ENCODE measurements around the gene SSBP3.
"Not testable (repeated sequence)": the region's sequence is repeated elsewhere in the genome, so short reads cannot be mapped to it uniquely, and the experiment has no call there.

SSBP3 gene

GRCh38 chr1:54237586-54237985 lies 168.6 kb downstream of the SSBP3 start:
- ATAC-seq = no peak
- TF ChIP-seq TCF4 (CRISPR knock-in tag; IDR thresholded peaks at IDR 0.05; ENCODE audit: borderline replicate concordance) = no peak
- no peak for TF ChIP-seq ZNF8 (CRISPR knock-in tag; IDR thresholded peaks at IDR 0.05)
- TF ChIP-seq CSDC2 (CRISPR knock-in tag; IDR thresholded peaks at IDR 0.05) = no peak
- TF ChIP-seq GLIS3 (CRISPR knock-in tag; IDR thresholded peaks at IDR 0.05) = no peak
- no peak for TF ChIP-seq POU6F1 (CRISPR knock-in tag; IDR thresholded peaks at IDR 0.05; ENCODE audit: borderline replicate concordance, low read depth)
- no peak for TF ChIP-seq TOX (CRISPR knock-in tag; IDR thresholded peaks at IDR 0.05; ENCODE audit: borderline replicate concordance)
- no peak for TF ChIP-seq BACH2 (CRISPR knock-in tag; IDR thresholded peaks at IDR 0.05; ENCODE audit: borderline replicate concordance)
- TF ChIP-seq ZNF565 (CRISPR knock-in tag; conservative IDR thresholded peaks at IDR 0.05; ENCODE audit: low read depth) = no peak
- no peak for TF ChIP-seq ISL1 (CRISPR knock-in tag; IDR thresholded peaks at IDR 0.05)
- TF ChIP-seq ZFP30 (CRISPR knock-in tag; IDR thresholded peaks at IDR 0.05) = no peak
- TF ChIP-seq, protein P1, sequence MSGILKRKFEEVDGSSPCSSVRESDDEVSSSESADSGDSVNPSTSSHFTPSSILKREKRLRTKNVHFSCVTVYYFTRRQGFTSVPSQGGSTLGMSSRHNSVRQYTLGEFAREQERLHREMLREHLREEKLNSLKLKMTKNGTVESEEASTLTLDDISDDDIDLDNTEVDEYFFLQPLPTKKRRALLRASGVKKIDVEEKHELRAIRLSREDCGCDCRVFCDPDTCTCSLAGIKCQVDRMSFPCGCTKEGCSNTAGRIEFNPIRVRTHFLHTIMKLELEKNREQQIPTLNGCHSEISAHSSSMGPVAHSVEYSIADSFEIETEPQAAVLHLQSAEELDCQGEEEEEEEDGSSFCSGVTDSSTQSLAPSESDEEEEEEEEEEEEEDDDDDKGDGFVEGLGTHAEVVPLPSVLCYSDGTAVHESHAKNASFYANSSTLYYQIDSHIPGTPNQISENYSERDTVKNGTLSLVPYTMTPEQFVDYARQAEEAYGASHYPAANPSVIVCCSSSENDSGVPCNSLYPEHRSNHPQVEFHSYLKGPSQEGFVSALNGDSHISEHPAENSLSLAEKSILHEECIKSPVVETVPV (CRISPR knock-in tag; IDR thresholded peaks at IDR 0.05) = no peak
- TF ChIP-seq ZFP3 (CRISPR knock-in tag; IDR thresholded peaks at IDR 0.05) = no peak
- no peak for TF ChIP-seq SNAI2 (CRISPR knock-in tag; IDR thresholded peaks at IDR 0.05)
- no peak for TF ChIP-seq TSHZ2 (CRISPR knock-in tag; IDR thresholded peaks at IDR 0.05)
- TF ChIP-seq ZC3H10 (CRISPR knock-in tag; IDR thresholded peaks at IDR 0.05) = no peak
- TF ChIP-seq, protein P2, sequence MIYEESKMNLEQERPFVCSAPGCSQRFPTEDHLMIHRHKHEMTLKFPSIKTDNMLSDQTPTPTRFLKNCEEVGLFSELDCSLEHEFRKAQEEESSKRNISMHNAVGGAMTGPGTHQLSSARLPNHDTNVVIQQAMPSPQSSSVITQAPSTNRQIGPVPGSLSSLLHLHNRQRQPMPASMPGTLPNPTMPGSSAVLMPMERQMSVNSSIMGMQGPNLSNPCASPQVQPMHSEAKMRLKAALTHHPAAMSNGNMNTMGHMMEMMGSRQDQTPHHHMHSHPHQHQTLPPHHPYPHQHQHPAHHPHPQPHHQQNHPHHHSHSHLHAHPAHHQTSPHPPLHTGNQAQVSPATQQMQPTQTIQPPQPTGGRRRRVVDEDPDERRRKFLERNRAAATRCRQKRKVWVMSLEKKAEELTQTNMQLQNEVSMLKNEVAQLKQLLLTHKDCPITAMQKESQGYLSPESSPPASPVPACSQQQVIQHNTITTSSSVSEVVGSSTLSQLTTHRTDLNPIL (CRISPR knock-in tag; IDR thresholded peaks at IDR 0.05; ENCODE audit: low read depth) = no peak
- TF ChIP-seq PPARA (CRISPR knock-in tag; IDR thresholded peaks at IDR 0.05; ENCODE audit: borderline replicate concordance) = no peak

DNA sequence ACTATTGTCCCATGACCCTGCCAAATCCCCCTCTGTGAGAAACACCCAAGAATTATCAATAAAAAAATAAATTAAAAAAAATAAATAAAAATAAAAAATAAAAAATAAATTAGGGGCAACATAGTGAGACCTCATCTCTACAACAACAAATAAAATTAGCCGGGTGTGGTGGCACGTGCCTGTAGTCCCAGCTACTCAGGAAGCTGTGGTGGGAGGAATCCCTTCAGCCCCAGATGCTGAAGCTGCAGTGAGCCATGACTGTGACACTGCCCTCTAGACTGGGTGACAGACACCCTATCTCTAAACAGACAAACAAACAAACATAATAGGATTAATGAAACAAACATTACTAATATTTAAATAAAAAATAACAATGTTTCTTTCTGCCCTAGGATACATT lies 171.9 kb downstream of the SSBP3 start:
- TF ChIP-seq TCF4 (CRISPR knock-in tag; IDR thresholded peaks at IDR 0.05; ENCODE audit: borderline replicate concordance) = no peak
- TF ChIP-seq RARB (CRISPR knock-in tag; IDR thresholded peaks at IDR 0.05) = no peak
- TF ChIP-seq ZFP30 (CRISPR knock-in tag; IDR thresholded peaks at IDR 0.05) = no peak
- no peak for TF ChIP-seq GLIS3 (CRISPR knock-in tag; IDR thresholded peaks at IDR 0.05)
- TF ChIP-seq SNAI2 (CRISPR knock-in tag; IDR thresholded peaks at IDR 0.05) = no peak
- TF ChIP-seq ZC3H10 (CRISPR knock-in tag; IDR thresholded peaks at IDR 0.05) = no peak
- no peak for TF ChIP-seq CSDC2 (CRISPR knock-in tag; IDR thresholded peaks at IDR 0.05)
- TF ChIP-seq TOX (CRISPR knock-in tag; IDR thresholded peaks at IDR 0.05; ENCODE audit: borderline replicate concordance) = no peak
- TF ChIP-seq POU6F1 (CRISPR knock-in tag; IDR thresholded peaks at IDR 0.05; ENCODE audit: borderline replicate concordance, low read depth) = no peak
- TF ChIP-seq ISL1 (CRISPR knock-in tag; IDR thresholded peaks at IDR 0.05) = no peak
- no peak for TF ChIP-seq TSHZ2 (CRISPR knock-in tag; IDR thresholded peaks at IDR 0.05)
- TF ChIP-seq ZFP3 (CRISPR knock-in tag; IDR thresholded peaks at IDR 0.05) = no peak
- TF ChIP-seq PPARA (CRISPR knock-in tag; IDR thresholded peaks at IDR 0.05; ENCODE audit: borderline replicate concordance) = no peak
- TF ChIP-seq, protein P2 (CRISPR knock-in tag; IDR thresholded peaks at IDR 0.05; ENCODE audit: low read depth) = no peak
- TF ChIP-seq ARNTL (CRISPR knock-in tag; IDR thresholded peaks at IDR 0.05; ENCODE audit: borderline replicate concordance, low read depth) = no peak
- TF ChIP-seq, protein P1 (CRISPR knock-in tag; IDR thresholded peaks at IDR 0.05) = no peak
- no peak for TF ChIP-seq OSR1 (CRISPR knock-in tag; IDR thresholded peaks at IDR 0.05)
- no peak for ATAC-seq

GRCh38 chr1:54233196-54233595 lies 173.0 kb downstream of the SSBP3 start:
- ATAC-seq = not testable (repeated sequence)

All from SK-N-SH treated with all-trans-retinoic acid at 6 μM for 48 hours (cell line).